ENCODE measurements around the gene TLR2. TPM values are rescaled to one million over a fixed set of nuclear protein-coding genes. Genes with fewer than 3 reads are reported as not detected.

The TLR2 gene
- 0.12 TPM in 1 of 2 replicates, not detected in the other for total RNA-seq (ENCODE audit: low replicate concordance)

GRCh38 chr4:153684182-153684970 lies at the start of gene TLR2:
Gene TLR2 (plus strand): TSS chr4:153684280. CDS start chr4:153702908, 18,628 bp downstream.

Other genes with a start within 250 kb of the TLR2 start
- 3.3 and 8.2 TPM in 2 replicates for gene TMEM131L, start 217.9 kb upstream of the TLR2 start, total RNA-seq (ENCODE audit: low replicate concordance)
- 0.12 TPM in 1 of 2 replicates, not detected in the other for gene RNF175, start 75.7 kb downstream of the TLR2 start, total RNA-seq (ENCODE audit: low replicate concordance)
- gene SFRP2, start 104.8 kb downstream of the TLR2 start, total RNA-seq (ENCODE audit: low replicate concordance): under 0.01 TPM in 1 of 2 replicates, not detected in the other

Data from smooth muscle cell of the coronary artery (primary cell).